ENCODE measurements around the gene MYRF. TPM values are rescaled to one million over a fixed set of nuclear protein-coding genes. Genes with fewer than 3 reads are reported as not detected.
A peak's percentile ranks its signal among the peaks of the same experiment; 100 is the strongest.

The MYRF gene
- total and polyA plus RNA-seq, 8 donors: 6.4 to 527 (median 59.7) TPM

DNA sequence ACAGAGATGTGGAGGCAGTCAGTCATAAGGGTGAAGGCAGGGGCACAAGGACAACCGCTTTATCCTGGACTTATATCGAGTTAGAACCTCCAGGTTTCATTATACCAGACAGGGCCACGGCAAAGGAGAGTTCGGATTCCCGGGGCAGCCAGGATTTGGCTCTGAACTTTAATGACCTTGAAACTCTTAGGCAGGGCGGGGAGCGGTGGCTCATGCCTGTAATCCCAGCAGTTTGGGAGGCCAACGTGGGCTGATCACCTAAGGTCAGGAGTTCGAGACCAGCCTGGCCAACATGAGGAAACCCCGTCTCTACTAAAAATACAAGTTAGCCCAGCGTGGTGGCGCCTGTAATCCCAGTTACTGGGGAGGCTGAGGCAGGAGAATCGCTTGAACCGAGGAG is 1.1 kb upstream of the MYRF start:
- TF ChIP-seq POLR2A (IDR thresholded peaks at IDR 0.05) (no peak), EP300 (IDR thresholded peaks at IDR 0.05) (no peak), POLR2AphosphoS5 (IDR thresholded peaks at IDR 0.05) (no peak)
- TF ChIP-seq, protein P1, sequence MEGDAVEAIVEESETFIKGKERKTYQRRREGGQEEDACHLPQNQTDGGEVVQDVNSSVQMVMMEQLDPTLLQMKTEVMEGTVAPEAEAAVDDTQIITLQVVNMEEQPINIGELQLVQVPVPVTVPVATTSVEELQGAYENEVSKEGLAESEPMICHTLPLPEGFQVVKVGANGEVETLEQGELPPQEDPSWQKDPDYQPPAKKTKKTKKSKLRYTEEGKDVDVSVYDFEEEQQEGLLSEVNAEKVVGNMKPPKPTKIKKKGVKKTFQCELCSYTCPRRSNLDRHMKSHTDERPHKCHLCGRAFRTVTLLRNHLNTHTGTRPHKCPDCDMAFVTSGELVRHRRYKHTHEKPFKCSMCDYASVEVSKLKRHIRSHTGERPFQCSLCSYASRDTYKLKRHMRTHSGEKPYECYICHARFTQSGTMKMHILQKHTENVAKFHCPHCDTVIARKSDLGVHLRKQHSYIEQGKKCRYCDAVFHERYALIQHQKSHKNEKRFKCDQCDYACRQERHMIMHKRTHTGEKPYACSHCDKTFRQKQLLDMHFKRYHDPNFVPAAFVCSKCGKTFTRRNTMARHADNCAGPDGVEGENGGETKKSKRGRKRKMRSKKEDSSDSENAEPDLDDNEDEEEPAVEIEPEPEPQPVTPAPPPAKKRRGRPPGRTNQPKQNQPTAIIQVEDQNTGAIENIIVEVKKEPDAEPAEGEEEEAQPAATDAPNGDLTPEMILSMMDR (IDR thresholded peaks at IDR 0.05): no peak
- Histone ChIP-seq H3K27ac (no peak overlapping the region), H3K9me3 (no peaks in the 10 kb centered on the region), H3K27me3 (peaks cover 0 to 24% (median 0%) of the 10 kb centered on the region in 3 donors), H3K4me3 (no peak overlapping the region), H3K4me1 (peaks cover 21 to 36% (median 34%) of the 10 kb centered on the region in 4 donors), H3K36me3 (no peaks in the 10 kb centered on the region)
- DNase-seq: no peak
- WGBS, 5 donors: 81 to 88% (median 85%) methylated on average over 13 to 14 of the region's 14 CpGs
- intact Hi-C loops (cut with DNase I; ENCODE audit: low total_unique reads): no loop called here

DNA sequence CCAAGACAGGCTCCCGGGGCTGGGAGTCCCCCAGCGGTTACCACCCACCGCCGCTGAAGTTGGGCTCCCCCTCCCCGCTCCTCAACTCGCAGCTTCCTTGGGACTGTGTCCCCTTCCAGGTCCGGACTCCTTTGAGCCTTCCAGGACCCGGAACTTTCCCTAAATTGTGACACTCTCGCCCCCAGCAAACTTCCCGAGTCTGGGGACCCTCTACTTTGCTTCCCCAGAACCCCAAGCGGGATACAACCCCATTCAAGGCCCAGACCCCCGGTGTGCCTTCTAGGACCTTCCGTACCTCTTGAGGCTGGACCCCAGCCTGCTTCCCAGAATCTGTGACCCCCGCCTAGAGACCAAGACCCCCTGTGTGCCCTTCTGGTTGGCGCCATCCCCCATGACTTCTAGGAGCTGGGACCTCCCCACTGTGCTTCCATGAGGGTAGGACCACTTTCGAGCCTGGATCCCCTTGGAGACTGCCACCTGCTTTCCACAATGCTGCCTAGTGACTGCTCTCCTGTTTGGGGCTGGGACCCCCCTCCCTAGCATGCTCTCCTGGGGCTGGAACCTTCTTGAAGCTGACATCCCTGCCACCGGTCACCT is 587 bp downstream of the MYRF start:
- no peaks in the 10 kb centered on the region for H3K9me3 ChIP-seq
- peak overlapping the region; percentile 50 to 66 (median 59) for H3K4me3 ChIP-seq
- H3K4me1 ChIP-seq: peaks cover 25 to 45% (median 36%) of the 10 kb centered on the region in 4 donors
- intact Hi-C loops (cut with DNase I; ENCODE audit: low total_unique reads): no loop called here
- peaks cover 0 to 25% (median 0%) of the 10 kb centered on the region in 3 donors for H3K27me3 ChIP-seq
- TF ChIP-seq EP300 (IDR thresholded peaks at IDR 0.05) (no peak), POLR2AphosphoS5 (IDR thresholded peaks at IDR 0.05) (no peak), POLR2A (IDR thresholded peaks at IDR 0.05) (no peak)
- TF ChIP-seq, protein P1 (IDR thresholded peaks at IDR 0.05): no peak
- peak in 1 of 2 donors; percentile 42 for DNase-seq
- WGBS, 5 donors: 13 to 29% (median 17%) methylated on average over 16 to 17 of the region's 17 CpGs
- H3K36me3 ChIP-seq: no peaks in the 10 kb centered on the region
- H3K27ac ChIP-seq: peak overlapping the region; percentile 89 to 93 (median 91)

DNA sequence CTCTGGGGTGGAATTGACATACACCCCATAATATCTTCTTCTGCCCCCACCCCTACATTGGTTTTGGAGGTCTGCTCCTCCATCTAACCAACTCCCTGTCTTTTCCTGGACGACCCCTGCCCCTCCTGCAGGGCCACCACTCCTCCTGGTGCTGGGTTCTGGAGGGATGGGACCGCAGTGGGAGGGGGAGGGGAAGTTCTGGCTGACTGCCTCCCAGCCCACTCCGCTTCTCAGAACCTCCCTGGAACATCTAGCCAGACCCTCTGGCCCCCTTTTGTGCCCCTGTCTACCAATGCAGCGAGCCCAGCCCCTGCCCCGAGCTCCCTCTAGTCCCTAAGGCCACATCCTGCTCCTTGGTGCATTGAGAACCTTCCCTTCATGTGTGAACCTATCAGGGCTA is 1.2 kb downstream of the MYRF start:
- Histone ChIP-seq H3K27me3 (peaks cover 0 to 31% (median 0%) of the 10 kb centered on the region in 3 donors), H3K4me1 (peaks cover 29 to 50% (median 41%) of the 10 kb centered on the region in 4 donors), H3K27ac (peak overlapping the region; percentile 89 to 93 (median 91)), H3K9me3 (no peaks in the 10 kb centered on the region), H3K36me3 (no peaks in the 10 kb centered on the region), H3K4me3 (peak overlapping the region; percentile 50 to 66 (median 59))
- TF ChIP-seq, protein P1 (IDR thresholded peaks at IDR 0.05): no peak
- WGBS, 5 donors: 30 to 65% (median 45%) methylated on average over 5 of the region's 5 CpGs
- peak in 1 of 2 donors; percentile 31 for DNase-seq
- intact Hi-C loops (cut with DNase I; ENCODE audit: low total_unique reads): no loop called here

DNA sequence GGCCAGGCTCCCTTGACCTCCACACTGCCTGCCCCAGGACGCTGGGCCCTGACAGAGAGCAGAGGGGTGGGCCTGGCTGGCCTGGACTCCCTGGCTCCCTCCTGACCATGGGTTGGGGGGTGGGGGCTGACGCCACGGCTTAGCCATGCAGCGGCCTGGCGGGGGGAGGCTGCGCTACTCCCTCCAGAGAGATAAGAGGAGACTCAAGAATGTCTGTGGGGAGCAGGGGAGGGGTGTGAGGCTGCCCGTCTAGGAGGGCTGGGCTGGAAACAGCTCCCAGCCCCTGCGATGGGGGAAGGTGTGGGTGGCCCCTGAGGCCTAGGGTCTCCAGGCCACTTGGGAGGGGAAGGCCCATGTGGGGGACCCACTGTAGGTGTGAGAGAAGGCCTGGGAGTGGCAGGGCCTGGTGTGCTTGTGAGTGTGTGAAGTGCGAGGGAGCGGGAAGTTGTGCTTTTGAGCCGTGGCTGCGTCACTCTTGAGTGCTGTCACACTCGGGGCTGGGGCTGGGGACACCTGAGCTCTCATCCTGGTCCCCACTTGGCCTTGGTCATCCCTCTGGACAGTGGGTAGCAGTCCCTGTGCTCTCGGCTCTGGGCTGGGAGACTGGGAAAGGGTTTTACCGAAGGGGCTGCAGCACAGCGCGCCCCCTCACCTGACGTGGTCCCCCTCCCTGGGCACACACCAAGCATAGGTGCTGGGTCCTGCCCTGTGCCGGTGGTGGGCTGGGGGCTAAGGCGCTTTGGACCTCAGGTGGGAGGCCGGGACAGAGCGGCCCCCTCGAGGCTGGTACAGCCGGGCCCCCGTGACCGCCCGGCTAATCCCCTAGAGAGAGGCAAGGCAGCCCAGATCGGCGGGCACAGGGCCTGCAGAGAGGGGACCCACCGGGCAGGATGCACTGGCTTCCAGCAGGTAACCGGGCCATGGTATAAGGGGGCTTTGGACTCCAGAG is 2.4 kb downstream of the MYRF start:
- H3K27ac ChIP-seq: peak overlapping the region; percentile 89 to 93 (median 91)
- intact Hi-C loops (cut with DNase I; ENCODE audit: low total_unique reads): no loop called here
- WGBS, 5 donors: 33 to 60% (median 51%) methylated on average over 15 to 31 of the region's 31 CpGs
- DNase-seq: peak; percentile 71 to 85
- TF ChIP-seq POLR2AphosphoS5 (IDR thresholded peaks at IDR 0.05) (peak in 2 of 3 donors; percentile 21 to 39), EP300 (IDR thresholded peaks at IDR 0.05) (no peak), POLR2A (IDR thresholded peaks at IDR 0.05) (no peak)
- TF ChIP-seq, protein P1 (IDR thresholded peaks at IDR 0.05): no peak
- H3K4me3 ChIP-seq: peak overlapping the region; percentile 50 to 66 (median 59)
- H3K9me3 ChIP-seq: no peaks in the 10 kb centered on the region
- H3K27me3 ChIP-seq: peaks cover 0 to 30% (median 0%) of the 10 kb centered on the region in 3 donors
- peaks cover 35 to 52% (median 51%) of the 10 kb centered on the region in 4 donors for H3K4me1 ChIP-seq
- H3K36me3 ChIP-seq: no peaks in the 10 kb centered on the region

Measured in stomach (tissue), 9 donors.